ENCODE measurements around the gene DNAJB8. TPM values are rescaled to one million over a fixed set of nuclear protein-coding genes. Genes with fewer than 3 reads are reported as not detected.

Gene DNAJB8
- total and polyA plus RNA-seq, 2 experiments from 2014 or later: not detected

GRCh38 chr3:128430731-128431130 lies 36.0 kb downstream of the DNAJB8 start:
- Histone ChIP-seq H3K27me3 (peaks cover 41% of the 10 kb centered on the region), H3K36me3 (replicated peaks; ENCODE audit: insufficient read depth, low read depth) (no peaks in the 10 kb centered on the region), H3K9me2 (replicated peaks; ENCODE audit: insufficient read depth) (no peaks in the 10 kb centered on the region), H3K4me2 (no peak overlapping the region), H3K9me3 (ENCODE audit: low read depth) (no peaks in the 10 kb centered on the region), H3K27ac (no peak overlapping the region), H4K20me1 (ENCODE audit: insufficient read depth, poor library complexity, severe bottlenecking) (no peaks in the 10 kb centered on the region), H3K4me1 (ENCODE audit: insufficient read depth) (peaks cover 11% of the 10 kb centered on the region), H3K79me2 (no peaks in the 10 kb centered on the region), H2AFZ (no peak overlapping the region), H3K4me3 (no peak overlapping the region)
- no peak for TF ChIP-seq EZH2phosphoT487 (IDR thresholded peaks at IDR 0.05; ENCODE audit: low read depth, severe bottlenecking, unreplicated experiment)
- TF ChIP-seq CTCF (IDR thresholded peaks at IDR 0.05; ENCODE audit: poor library complexity): no peak
- no peak for TF ChIP-seq EZH2 (IDR thresholded peaks at IDR 0.05; ENCODE audit: borderline replicate concordance)
- no peak for DNase-seq (ENCODE audit: low spot score)
- WGBS (ENCODE audit: low lambda C conversion rate, missing lambda C conversion rate): 79% methylated on average over 8 of the region's 8 CpGs

- Histone ChIP-seq H3K27ac (no peak overlapping the region), H2AFZ (no peak overlapping the region), H3K36me3 (replicated peaks; ENCODE audit: insufficient read depth, low read depth) (no peaks in the 10 kb centered on the region), H3K4me2 (no peak overlapping the region), H3K9me3 (ENCODE audit: low read depth) (no peaks in the 10 kb centered on the region), H3K4me1 (ENCODE audit: insufficient read depth) (peaks cover 11% of the 10 kb centered on the region), H3K79me2 (no peaks in the 10 kb centered on the region), H3K9me2 (replicated peaks; ENCODE audit: insufficient read depth) (no peaks in the 10 kb centered on the region), H4K20me1 (ENCODE audit: insufficient read depth, poor library complexity, severe bottlenecking) (no peaks in the 10 kb centered on the region), H3K4me3 (no peak overlapping the region), H3K27me3 (peaks cover 41% of the 10 kb centered on the region)
- TF ChIP-seq EZH2phosphoT487 (IDR thresholded peaks at IDR 0.05; ENCODE audit: low read depth, severe bottlenecking, unreplicated experiment) (no peak), EZH2 (IDR thresholded peaks at IDR 0.05; ENCODE audit: borderline replicate concordance) (no peak), CTCF (IDR thresholded peaks at IDR 0.05; ENCODE audit: poor library complexity) (no peak)
- no peak for DNase-seq (ENCODE audit: low spot score)
- 78% methylated on average over 10 of the region's 10 CpGs for WGBS (ENCODE audit: low lambda C conversion rate, missing lambda C conversion rate)
Measured at GRCh38 chr3:128430301-128430700, 36.4 kb downstream of the DNAJB8 start.

GRCh38 chr3:128429751-128430150 lies 36.9 kb downstream of the DNAJB8 start:
- no peaks in the 10 kb centered on the region for H3K79me2 ChIP-seq
- H3K4me1 ChIP-seq (ENCODE audit: insufficient read depth): peaks cover 11% of the 10 kb centered on the region
- no peaks in the 10 kb centered on the region for H3K36me3 ChIP-seq (replicated peaks; ENCODE audit: insufficient read depth, low read depth)
- H3K4me2 ChIP-seq: no peak overlapping the region
- 92% methylated on average over 8 of the region's 8 CpGs for WGBS (ENCODE audit: low lambda C conversion rate, missing lambda C conversion rate)
- no peak overlapping the region for H2AFZ ChIP-seq
- no peaks in the 10 kb centered on the region for H4K20me1 ChIP-seq (ENCODE audit: insufficient read depth, poor library complexity, severe bottlenecking)
- H3K9me2 ChIP-seq (replicated peaks; ENCODE audit: insufficient read depth): no peaks in the 10 kb centered on the region
- H3K27ac ChIP-seq: no peak overlapping the region
- no peaks in the 10 kb centered on the region for H3K9me3 ChIP-seq (ENCODE audit: low read depth)
- H3K27me3 ChIP-seq: peaks cover 41% of the 10 kb centered on the region
- DNase-seq (ENCODE audit: low spot score): no peak
- H3K4me3 ChIP-seq: no peak overlapping the region
- TF ChIP-seq CTCF (IDR thresholded peaks at IDR 0.05; ENCODE audit: poor library complexity) (no peak), EZH2phosphoT487 (IDR thresholded peaks at IDR 0.05; ENCODE audit: low read depth, severe bottlenecking, unreplicated experiment) (no peak), EZH2 (IDR thresholded peaks at IDR 0.05; ENCODE audit: borderline replicate concordance) (no peak)

- no peaks in the 10 kb centered on the region for H4K20me1 ChIP-seq (ENCODE audit: insufficient read depth, poor library complexity, severe bottlenecking)
- H3K36me3 ChIP-seq (replicated peaks; ENCODE audit: insufficient read depth, low read depth): no peaks in the 10 kb centered on the region
- WGBS (ENCODE audit: low lambda C conversion rate, missing lambda C conversion rate): 84% methylated on average over 13 of the region's 15 CpGs
- H2AFZ ChIP-seq: no peak overlapping the region
- no peak for DNase-seq (ENCODE audit: low spot score)
- H3K4me2 ChIP-seq: no peak overlapping the region
- H3K9me3 ChIP-seq (ENCODE audit: low read depth): no peaks in the 10 kb centered on the region
- H3K27me3 ChIP-seq: peaks cover 41% of the 10 kb centered on the region
- H3K4me3 ChIP-seq: no peak overlapping the region
- TF ChIP-seq CTCF (IDR thresholded peaks at IDR 0.05; ENCODE audit: poor library complexity) (no peak), EZH2phosphoT487 (IDR thresholded peaks at IDR 0.05; ENCODE audit: low read depth, severe bottlenecking, unreplicated experiment) (no peak), EZH2 (IDR thresholded peaks at IDR 0.05; ENCODE audit: borderline replicate concordance) (no peak)
- H3K4me1 ChIP-seq (ENCODE audit: insufficient read depth): peaks cover 11% of the 10 kb centered on the region
- no peaks in the 10 kb centered on the region for H3K79me2 ChIP-seq
- no peak overlapping the region for H3K27ac ChIP-seq
- H3K9me2 ChIP-seq (replicated peaks; ENCODE audit: insufficient read depth): no peaks in the 10 kb centered on the region
Measured at GRCh38 chr3:128429275-128429674, 37.4 kb downstream of the DNAJB8 start.

Measured in hepatocyte (in vitro differentiated cells).